GM18499 (cell line): ENCODE measurements around the gene OPRL1.
"Not testable (repeated sequence)": the region's sequence is repeated elsewhere in the genome, so short reads cannot be mapped to it uniquely, and the experiment has no call there.

Experiments used
- ATAC-seq: cut with Tn5 transposase; IDR thresholded peaks from one replicate; pipeline ENCODE4 v1.9.1; 2021; ENCODE audit warnings: moderate number of reproducible peaks; ENCODE audit not compliant: insufficient read depth, unreplicated experiment

OPRL1 gene

DNA sequence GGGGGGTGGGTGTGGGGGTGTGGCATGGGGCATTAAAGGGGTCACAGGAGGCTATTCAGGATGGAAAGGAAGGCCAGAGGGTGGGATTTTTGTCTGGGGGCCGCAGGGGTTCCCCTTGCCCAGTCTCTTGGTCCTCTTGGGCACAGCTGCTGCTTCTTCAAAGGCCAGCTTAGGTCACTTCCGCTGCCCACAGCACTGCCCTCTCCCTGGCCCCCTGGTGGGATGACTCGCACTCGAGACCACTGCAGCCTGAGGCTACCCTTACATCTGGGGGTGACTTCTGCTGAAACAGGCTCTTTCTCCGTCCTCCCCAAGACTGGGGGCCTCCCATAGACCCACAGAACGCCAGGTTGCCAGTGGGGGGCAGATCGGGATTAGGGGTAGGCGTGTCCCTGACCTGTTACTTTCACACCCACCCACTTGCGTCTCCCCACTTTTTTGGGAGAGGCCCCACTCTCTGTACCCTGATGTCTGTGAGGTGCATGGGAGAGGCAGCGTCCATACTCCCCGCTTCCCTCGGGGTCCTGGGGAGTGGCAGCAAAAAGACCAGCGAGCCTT is 3.0 kb downstream of the OPRL1 start:
- ATAC-seq: no peak

GRCh38 chr20:64083378-64083803 is 3.5 kb downstream of the OPRL1 start:
- ATAC-seq: no peak

- no peak for ATAC-seq
Measured at GRCh38 chr20:64083804-64084684, 4.2 kb downstream of the OPRL1 start, which contains the start of gene LKAAEAR1. Gene LKAAEAR1 (minus strand): TSS chr20:64084398. CDS start chr20:64084219, 179 bp downstream.

DNA sequence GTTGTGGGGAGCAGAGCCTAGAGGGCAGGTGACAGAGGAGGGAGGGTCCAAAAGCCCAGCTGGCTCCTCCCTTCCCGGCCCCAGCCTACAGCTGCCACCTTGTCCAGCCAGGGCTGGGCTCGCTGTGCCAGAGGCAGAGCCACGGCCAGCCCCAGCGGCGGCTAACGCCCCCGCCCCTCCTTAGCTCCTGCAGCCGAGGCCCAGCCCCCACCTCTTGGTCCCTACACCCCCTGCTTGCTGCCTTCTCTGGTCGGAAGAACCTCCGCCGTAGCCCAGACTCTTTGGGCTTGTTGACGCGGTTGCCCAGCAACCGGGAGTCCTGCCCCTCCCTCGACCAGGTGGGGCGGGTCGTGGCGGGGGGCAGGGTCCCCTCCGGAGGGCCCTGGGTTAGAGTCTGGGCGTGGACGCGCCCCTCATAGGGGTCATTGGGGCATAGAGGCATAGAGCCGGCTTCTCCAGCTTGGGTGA is 4.8 kb downstream of the OPRL1 start:
- no peak for ATAC-seq

- ATAC-seq: no peak
Measured at GRCh38 chr20:64086801-64087200, 6.9 kb downstream of the OPRL1 start.

- ATAC-seq: not testable (repeated sequence)
Measured at GRCh38 chr20:64087226-64087825, 7.4 kb downstream of the OPRL1 start.

- ATAC-seq: not testable (repeated sequence)
Measured at GRCh38 chr20:64088586-64088985, 8.7 kb downstream of the OPRL1 start.

DNA sequence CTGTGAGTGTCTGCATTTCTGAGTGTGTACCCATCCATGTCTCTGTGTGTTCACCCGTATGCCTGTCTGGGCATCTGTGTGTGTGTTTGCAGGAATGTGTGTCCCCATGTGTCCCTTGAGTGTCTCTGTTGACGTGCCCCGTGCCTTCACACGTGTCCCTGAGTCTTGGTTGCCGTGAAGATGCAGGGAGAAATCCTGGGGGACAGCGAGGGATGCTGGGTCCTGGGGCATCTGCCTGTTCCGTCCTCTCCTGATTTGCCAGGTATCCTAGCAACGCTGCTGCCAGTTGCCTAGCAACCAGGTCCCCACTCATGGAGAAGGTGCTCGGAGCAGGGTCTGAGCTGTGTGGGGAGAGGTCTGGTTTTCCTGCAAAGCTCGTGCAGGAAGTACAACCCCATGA is 10.3 kb downstream of the OPRL1 start:
- no peak for ATAC-seq

- ATAC-seq: no peak
Measured at GRCh38 chr20:64091340-64091739, 11.5 kb downstream of the OPRL1 start.

GRCh38 chr20:64091770-64092169 is 11.9 kb downstream of the OPRL1 start:
- no peak for ATAC-seq

- no peak for ATAC-seq
Measured at GRCh38 chr20:64092258-64093012, 12.6 kb downstream of the OPRL1 start.

- ATAC-seq: no peak
Measured at GRCh38 chr20:64093013-64093503, 13.2 kb downstream of the OPRL1 start.

DNA sequence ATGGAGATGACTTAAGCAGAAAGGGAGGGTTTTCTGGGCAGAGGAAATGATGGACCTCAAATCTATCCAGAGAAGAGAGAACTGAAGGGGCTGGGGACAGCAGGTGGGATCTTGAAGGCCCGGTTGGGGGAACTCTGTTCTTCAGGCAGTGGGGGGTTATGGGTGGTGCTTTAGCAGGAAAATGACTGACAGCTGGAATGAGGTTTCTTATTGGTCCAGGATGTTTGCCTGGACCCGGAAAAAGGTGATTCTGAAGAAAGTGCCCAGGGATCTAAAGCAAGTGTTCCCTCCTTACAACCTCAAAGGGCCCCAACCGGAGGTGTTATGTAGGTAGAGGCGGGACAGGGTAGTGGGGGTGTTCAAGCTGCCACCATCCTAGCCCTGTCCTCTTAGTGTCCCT is 15.6 kb downstream of the OPRL1 start:
- no peak for ATAC-seq

- no peak for ATAC-seq
Measured at GRCh38 chr20:64095927-64096326, 16.0 kb downstream of the OPRL1 start.

DNA sequence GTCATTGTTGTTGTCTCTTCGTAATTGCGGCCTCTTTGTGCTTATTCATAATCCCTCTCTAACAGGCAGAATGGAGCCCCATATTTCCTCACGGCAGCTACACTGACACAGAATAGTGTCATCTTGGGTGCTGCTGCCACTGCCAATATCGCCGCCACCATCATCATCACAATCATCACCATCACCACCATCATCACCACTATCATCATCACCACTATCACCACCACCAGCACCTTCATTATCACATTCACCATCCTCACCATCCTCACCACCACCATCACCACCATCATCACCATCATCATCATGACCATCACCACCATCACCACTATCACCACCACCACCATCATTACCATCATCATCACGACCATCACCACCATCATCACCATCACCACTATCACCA is 16.7 kb downstream of the OPRL1 start:
- ATAC-seq: no peak

DNA sequence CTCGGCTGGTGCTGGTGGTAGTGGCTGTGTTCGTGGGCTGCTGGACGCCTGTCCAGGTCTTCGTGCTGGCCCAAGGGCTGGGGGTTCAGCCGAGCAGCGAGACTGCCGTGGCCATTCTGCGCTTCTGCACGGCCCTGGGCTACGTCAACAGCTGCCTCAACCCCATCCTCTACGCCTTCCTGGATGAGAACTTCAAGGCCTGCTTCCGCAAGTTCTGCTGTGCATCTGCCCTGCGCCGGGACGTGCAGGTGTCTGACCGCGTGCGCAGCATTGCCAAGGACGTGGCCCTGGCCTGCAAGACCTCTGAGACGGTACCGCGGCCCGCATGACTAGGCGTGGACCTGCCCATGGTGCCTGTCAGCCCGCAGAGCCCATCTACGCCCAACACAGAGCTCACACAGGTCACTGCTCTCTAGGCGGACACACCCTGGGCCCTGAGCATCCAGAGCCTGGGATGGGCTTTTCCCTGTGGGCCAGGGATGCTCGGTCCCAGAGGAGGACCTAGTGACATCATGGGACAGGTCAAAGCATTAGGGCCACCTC is 18.7 kb downstream of the OPRL1 start:
- no peak for ATAC-seq

GRCh38 chr20:64099086-64099786 is 19.4 kb downstream of the OPRL1 start:
- no peak for ATAC-seq

DNA sequence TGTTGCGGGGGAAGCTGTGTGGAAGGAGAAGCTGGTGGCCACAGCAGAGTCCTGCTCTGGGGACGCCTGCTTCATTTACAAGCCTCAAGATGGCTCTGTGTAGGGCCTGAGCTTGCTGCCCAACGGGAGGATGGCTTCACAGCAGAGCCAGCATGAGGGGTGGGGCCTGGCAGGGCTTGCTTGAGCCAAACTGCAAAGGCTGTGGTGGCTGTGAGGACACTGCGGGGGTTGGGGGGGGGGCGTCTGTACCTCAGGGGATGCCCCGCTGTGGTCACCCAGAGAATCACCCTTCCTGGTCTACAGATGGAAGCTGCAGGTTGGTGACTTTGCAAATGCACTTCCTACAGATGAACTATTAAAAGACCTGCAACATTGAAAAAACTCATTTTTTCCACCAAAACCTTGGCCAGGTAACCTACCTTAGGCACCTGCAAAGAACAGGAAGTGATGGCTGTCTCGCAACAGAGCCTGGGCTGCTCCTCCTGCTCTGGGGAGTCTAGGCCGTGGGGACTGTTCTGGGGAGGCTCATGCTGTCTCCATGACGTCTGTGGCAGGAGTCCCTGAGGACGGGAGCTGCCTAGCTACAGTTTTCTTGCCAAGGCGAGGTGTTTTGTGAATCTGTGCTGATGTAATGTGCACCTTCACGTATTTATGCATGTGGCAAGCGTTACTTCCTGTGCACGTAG is 20.1 kb downstream of the OPRL1 start:
- no peak for ATAC-seq

DNA sequence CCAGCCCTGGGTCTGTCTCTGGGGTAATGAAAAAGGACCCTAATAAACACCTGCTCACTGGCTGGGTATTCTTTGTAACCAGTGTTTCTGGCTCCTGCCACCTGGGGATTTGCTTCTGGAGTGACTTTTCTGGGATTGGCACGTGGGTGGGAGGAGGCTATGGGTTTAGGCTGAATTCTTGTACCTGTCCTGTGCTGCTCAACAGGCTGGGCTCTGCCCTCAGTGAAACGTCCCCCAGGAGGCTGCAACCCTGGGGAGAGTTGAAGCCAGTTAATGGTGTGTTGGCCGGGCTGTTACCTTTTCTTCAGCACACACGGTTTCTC is 20.6 kb downstream of the OPRL1 start:
- ATAC-seq: no peak
